ENCODE results near the gene ROS1. TPM values are rescaled to one million over a fixed set of nuclear protein-coding genes. Genes with fewer than 3 reads are reported as not detected.
"Not testable (repeated sequence)": the region's sequence is repeated elsewhere in the genome, so short reads cannot be mapped to it uniquely, and the experiment has no call there.

ROS1 gene
- total RNA-seq, 1 experiment from 2014 or later, result not detected

DNA sequence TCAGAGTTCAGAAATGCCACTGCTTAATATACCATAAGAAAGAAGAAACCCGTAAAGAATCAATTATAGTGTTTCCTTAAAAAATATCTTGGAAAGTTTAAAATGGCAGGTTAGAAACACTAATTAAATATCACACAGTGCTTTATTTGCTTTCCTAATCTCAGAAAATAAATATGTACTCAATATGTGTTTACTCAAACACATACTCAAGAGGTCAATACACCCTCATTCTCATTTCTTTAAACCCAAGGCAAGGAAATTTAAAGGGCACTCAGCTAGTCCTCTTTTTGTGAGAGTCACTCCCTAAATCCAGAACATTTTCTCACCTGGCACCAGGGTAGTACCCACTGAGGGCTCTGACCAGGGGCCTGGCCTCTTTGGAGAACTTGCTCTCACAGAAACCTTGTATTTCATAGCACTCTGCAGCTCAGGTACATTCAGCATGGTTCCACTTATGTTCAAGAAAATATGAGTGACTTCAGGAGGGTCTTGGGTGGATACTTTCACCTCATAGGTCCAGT lies 38.2 kb downstream of the ROS1 start:
- Histone ChIP-seq H3K36me3 (no peaks in the 10 kb centered on the region), H3K4me1 (replicated peaks) (no peaks in the 10 kb centered on the region), H3K4me3 (no peak overlapping the region), H3K9me3 (replicated peaks) (no peaks in the 10 kb centered on the region), H3K27ac (no peak overlapping the region), H3K27me3 (replicated peaks) (peaks cover 5% of the 10 kb centered on the region; the same call in 1 of the 2 replicates)
- no peak for DNase-seq (ENCODE audit: low read depth in 1 of 2, low spot score in 2 of 2)

- H3K4me3 ChIP-seq, result no peak overlapping the region
- DNase-seq (ENCODE audit: low read depth in 1 of 2, low spot score in 2 of 2), result no peak
- no peaks in the 10 kb centered on the region for H3K36me3 ChIP-seq
- no peaks in the 10 kb centered on the region for H3K4me1 ChIP-seq (replicated peaks)
- no peaks in the 10 kb centered on the region for H3K27me3 ChIP-seq (replicated peaks)
- no peak overlapping the region for H3K27ac ChIP-seq
- no peaks in the 10 kb centered on the region for H3K9me3 ChIP-seq (replicated peaks)
These were observed 41.1 kb downstream of the ROS1 start for GRCh38 chr6:117384659-117385058.

DNA sequence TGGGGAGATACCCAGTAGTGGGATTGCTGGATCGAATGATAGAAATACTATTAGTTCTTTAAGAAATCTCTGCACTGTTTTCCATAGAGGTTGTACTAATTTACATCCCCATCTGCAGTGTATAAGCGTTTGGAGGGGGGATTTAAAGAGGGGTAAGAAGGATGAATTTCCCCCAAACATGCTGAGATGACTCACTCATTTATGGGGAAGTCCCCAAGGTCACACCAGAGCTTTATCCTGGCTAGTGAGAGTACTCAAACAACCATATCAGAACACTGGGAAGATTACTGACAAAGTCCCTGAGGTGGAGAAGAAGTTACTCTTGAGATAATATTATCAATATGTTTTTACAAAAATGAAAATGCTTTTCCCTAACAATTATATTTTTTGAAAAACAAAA lies 44.0 kb downstream of the ROS1 start:
- no peak overlapping the region for H3K4me3 ChIP-seq
- no peaks in the 10 kb centered on the region for H3K4me1 ChIP-seq (replicated peaks)
- H3K36me3 ChIP-seq, result no peaks in the 10 kb centered on the region
- no peak for DNase-seq (ENCODE audit: low read depth in 1 of 2, low spot score in 2 of 2)
- no peaks in the 10 kb centered on the region; the same call in 1 of the 2 replicates for H3K27me3 ChIP-seq (replicated peaks)
- H3K9me3 ChIP-seq (replicated peaks), result no peaks in the 10 kb centered on the region
- no peak overlapping the region for H3K27ac ChIP-seq

GRCh38 chr6:117380298-117380697 lies 45.4 kb downstream of the ROS1 start:
- Histone ChIP-seq H3K36me3 (no peaks in the 10 kb centered on the region), H3K4me1 (replicated peaks) (no peaks in the 10 kb centered on the region), H3K4me3 (no peak overlapping the region), H3K27me3 (replicated peaks) (no peaks in the 10 kb centered on the region; the same call in 1 of the 2 replicates), H3K27ac (no peak overlapping the region), H3K9me3 (replicated peaks) (no peaks in the 10 kb centered on the region)
- DNase-seq (ENCODE audit: low read depth in 1 of 2, low spot score in 2 of 2), result no peak

GRCh38 chr6:117375446-117375845 lies 50.3 kb downstream of the ROS1 start:
- no peak overlapping the region for H3K27ac ChIP-seq
- no peaks in the 10 kb centered on the region; the same call in 1 of the 2 replicates for H3K27me3 ChIP-seq (replicated peaks)
- no peaks in the 10 kb centered on the region; the same call in 1 of the 2 replicates for H3K9me3 ChIP-seq (replicated peaks)
- DNase-seq (ENCODE audit: low read depth in 1 of 2, low spot score in 2 of 2), result no peak
- H3K4me1 ChIP-seq (replicated peaks), result no peaks in the 10 kb centered on the region
- no peaks in the 10 kb centered on the region for H3K36me3 ChIP-seq
- no peak overlapping the region for H3K4me3 ChIP-seq

- Histone ChIP-seq H3K36me3 (no peaks in the 10 kb centered on the region), H3K9me3 (replicated peaks) (no peaks in the 10 kb centered on the region; the same call in 1 of the 2 replicates), H3K4me1 (replicated peaks) (no peaks in the 10 kb centered on the region), H3K27ac (no peak overlapping the region), H3K27me3 (replicated peaks) (no peaks in the 10 kb centered on the region; the same call in 1 of the 2 replicates), H3K4me3 (no peak overlapping the region)
- DNase-seq (ENCODE audit: low read depth in 1 of 2, low spot score in 2 of 2), result no peak
These were observed 52.4 kb downstream of the ROS1 start for GRCh38 chr6:117373211-117373813.

- not testable (repeated sequence) for DNase-seq (ENCODE audit: low read depth in 1 of 2, low spot score in 2 of 2); H3K4me1 ChIP-seq (replicated peaks); H3K4me3 ChIP-seq
These were observed 53.5 kb downstream of the ROS1 start for GRCh38 chr6:117372289-117372688.

DNA sequence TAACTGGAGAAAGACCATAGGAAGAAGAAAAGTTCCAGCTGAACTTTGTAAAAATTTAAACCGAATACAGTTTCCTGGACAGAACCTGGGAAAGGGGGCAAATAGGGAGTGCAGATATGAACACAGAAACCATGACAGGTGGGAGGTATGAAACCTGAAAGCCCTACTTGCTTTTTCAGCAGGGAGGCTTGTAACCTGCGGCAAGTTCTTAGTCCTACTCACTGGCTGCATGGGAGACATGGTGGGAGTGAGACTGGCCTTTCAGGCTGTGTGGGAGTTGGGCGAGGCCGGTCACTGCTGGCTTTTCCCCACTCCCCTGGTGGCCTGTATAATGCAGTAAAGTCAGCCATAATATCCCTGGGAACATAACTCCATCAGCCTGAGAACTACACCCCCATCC lies 54.2 kb downstream of the ROS1 start:
- Histone ChIP-seq H3K9me3 (replicated peaks) (no peaks in the 10 kb centered on the region; the same call in 1 of the 2 replicates), H3K27ac (no peak overlapping the region), H3K4me1 (replicated peaks) (no peaks in the 10 kb centered on the region), H3K27me3 (replicated peaks) (no peaks in the 10 kb centered on the region; the same call in 1 of the 2 replicates), H3K4me3 (no peak overlapping the region), H3K36me3 (no peaks in the 10 kb centered on the region)
- DNase-seq (ENCODE audit: low read depth in 1 of 2, low spot score in 2 of 2), result no peak

More at GRCh38 chr6:117372289-117372688, 53.5 kb downstream of the ROS1 start:
- not testable (repeated sequence) for H3K27ac ChIP-seq; H3K9me3 ChIP-seq (replicated peaks); H3K36me3 ChIP-seq; H3K27me3 ChIP-seq (replicated peaks)

- no peak for DNase-seq (ENCODE audit: low read depth in 1 of 2, low spot score in 2 of 2)
- H3K9me3 ChIP-seq (replicated peaks), result no peaks in the 10 kb centered on the region
- H3K27ac ChIP-seq, result no peak overlapping the region
- H3K4me3 ChIP-seq, result no peak overlapping the region
- no peaks in the 10 kb centered on the region for H3K4me1 ChIP-seq (replicated peaks)
- H3K36me3 ChIP-seq, result no peaks in the 10 kb centered on the region
- H3K27me3 ChIP-seq (replicated peaks), result no peaks in the 10 kb centered on the region
These were observed 66.2 kb downstream of the ROS1 start for GRCh38 chr6:117359581-117359980.

- Histone ChIP-seq H3K36me3 (no peaks in the 10 kb centered on the region), H3K27me3 (replicated peaks) (no peaks in the 10 kb centered on the region), H3K4me1 (replicated peaks) (no peaks in the 10 kb centered on the region), H3K27ac (no peak overlapping the region), H3K4me3 (no peak overlapping the region), H3K9me3 (replicated peaks) (no peaks in the 10 kb centered on the region)
- no peak for DNase-seq (ENCODE audit: low read depth in 1 of 2, low spot score in 2 of 2)
These were observed 71.1 kb downstream of the ROS1 start for GRCh38 chr6:117354671-117355070.

- Histone ChIP-seq H3K27ac (no peak overlapping the region), H3K4me3 (no peak overlapping the region), H3K36me3 (no peaks in the 10 kb centered on the region), H3K9me3 (replicated peaks) (no peaks in the 10 kb centered on the region), H3K4me1 (replicated peaks) (no peaks in the 10 kb centered on the region), H3K27me3 (replicated peaks) (no peaks in the 10 kb centered on the region)
- no peak for DNase-seq (ENCODE audit: low read depth in 1 of 2, low spot score in 2 of 2)
These were observed 73.2 kb downstream of the ROS1 start for GRCh38 chr6:117352466-117353081.

- DNase-seq (ENCODE audit: low read depth in 1 of 2, low spot score in 2 of 2), result no peak
- no peak overlapping the region for H3K4me3 ChIP-seq
- no peak overlapping the region for H3K27ac ChIP-seq
- no peaks in the 10 kb centered on the region for H3K36me3 ChIP-seq
- H3K27me3 ChIP-seq (replicated peaks), result no peaks in the 10 kb centered on the region
- H3K9me3 ChIP-seq (replicated peaks), result no peaks in the 10 kb centered on the region
- no peaks in the 10 kb centered on the region for H3K4me1 ChIP-seq (replicated peaks)
These were observed 74.2 kb downstream of the ROS1 start for GRCh38 chr6:117351521-117351920.

DNA sequence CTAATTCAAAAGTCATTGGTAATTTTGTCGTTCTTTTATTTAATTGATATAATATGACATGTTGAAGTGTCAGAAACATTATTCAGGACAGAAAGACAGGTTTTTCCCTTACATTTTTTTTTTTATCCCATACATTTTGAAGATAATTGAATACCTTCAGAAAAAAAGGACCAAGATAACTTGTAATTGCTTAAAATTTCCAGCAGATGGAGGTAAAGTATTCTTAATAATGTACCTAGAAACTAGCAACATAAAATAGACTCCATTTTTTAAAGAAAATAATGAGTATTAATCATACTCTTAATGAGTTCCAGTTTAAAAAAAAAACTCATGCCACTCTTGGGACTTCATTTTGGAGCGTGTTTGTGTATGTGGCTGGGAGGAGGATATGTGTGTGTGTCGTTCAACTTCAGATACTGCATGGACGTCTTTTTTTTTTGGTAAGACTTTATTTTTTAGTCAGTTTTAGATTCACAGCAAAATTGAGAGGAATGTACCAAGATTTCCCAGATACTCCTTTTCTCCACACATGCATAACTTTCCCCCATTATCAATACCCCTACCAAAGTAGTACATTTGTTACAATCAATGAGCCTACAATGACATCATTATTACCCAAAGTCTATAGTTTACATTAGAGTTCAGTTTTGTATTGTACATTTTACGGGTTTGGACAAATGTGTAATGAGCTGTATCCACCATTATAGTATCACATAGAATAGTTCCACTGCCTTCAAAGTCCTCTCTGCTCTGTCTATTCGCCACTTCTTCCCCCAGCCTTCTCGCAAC lies 79.4 kb downstream of the ROS1 start:
- H3K4me3 ChIP-seq, result no peak overlapping the region
- no peaks in the 10 kb centered on the region for H3K9me3 ChIP-seq (replicated peaks)
- no peaks in the 10 kb centered on the region for H3K27me3 ChIP-seq (replicated peaks)
- DNase-seq (ENCODE audit: low read depth in 1 of 2, low spot score in 2 of 2), result peak in 1 of 2 experiments; percentile 38
- H3K4me1 ChIP-seq (replicated peaks), result no peaks in the 10 kb centered on the region
- no peak overlapping the region for H3K27ac ChIP-seq
- no peaks in the 10 kb centered on the region for H3K36me3 ChIP-seq

GRCh38 chr6:117345292-117345610 lies 80.5 kb downstream of the ROS1 start:
- Histone ChIP-seq H3K27me3 (replicated peaks) (no peaks in the 10 kb centered on the region), H3K4me3 (no peak overlapping the region), H3K4me1 (replicated peaks) (no peaks in the 10 kb centered on the region), H3K36me3 (no peaks in the 10 kb centered on the region), H3K27ac (no peak overlapping the region), H3K9me3 (replicated peaks) (no peaks in the 10 kb centered on the region)
- no peak for DNase-seq (ENCODE audit: low read depth in 1 of 2, low spot score in 2 of 2)
